Fibroblast of mammary gland (primary cell): ENCODE measurements around the gene KIF26A.

Source experiments
- DNase-seq: peaks from one replicate; pipeline ENCODE4 v3.0.0-alpha.2; 2010; ENCODE audit warnings: low read depth
- H3K4me3 ChIP-seq: 2 replicates; pipeline ENCODE4 v1.5.1; 2011; ENCODE audit warnings: low read depth, mild to moderate bottlenecking, low read length, moderate library complexity; ENCODE audit not compliant: control insufficient read depth
- CTCF ChIP-seq: conservative IDR thresholded peaks from 2 replicates; pipeline ENCODE4 v1.5.1; 2011; ENCODE audit warnings: low read depth, low read length, inconsistent platforms; ENCODE audit not compliant: control insufficient read depth, insufficient read depth

Gene KIF26A

GRCh38 chr14:104149278-104149595, 10.8 kb downstream of the KIF26A start:
- TF ChIP-seq CTCF = no peak
- H3K4me3 ChIP-seq = no peak overlapping the region
- no peak for DNase-seq

GRCh38 chr14:104149617-104150135, 11.3 kb downstream of the KIF26A start:
- no peak for DNase-seq
- H3K4me3 ChIP-seq = no peak overlapping the region
- no peak for TF ChIP-seq CTCF

DNA sequence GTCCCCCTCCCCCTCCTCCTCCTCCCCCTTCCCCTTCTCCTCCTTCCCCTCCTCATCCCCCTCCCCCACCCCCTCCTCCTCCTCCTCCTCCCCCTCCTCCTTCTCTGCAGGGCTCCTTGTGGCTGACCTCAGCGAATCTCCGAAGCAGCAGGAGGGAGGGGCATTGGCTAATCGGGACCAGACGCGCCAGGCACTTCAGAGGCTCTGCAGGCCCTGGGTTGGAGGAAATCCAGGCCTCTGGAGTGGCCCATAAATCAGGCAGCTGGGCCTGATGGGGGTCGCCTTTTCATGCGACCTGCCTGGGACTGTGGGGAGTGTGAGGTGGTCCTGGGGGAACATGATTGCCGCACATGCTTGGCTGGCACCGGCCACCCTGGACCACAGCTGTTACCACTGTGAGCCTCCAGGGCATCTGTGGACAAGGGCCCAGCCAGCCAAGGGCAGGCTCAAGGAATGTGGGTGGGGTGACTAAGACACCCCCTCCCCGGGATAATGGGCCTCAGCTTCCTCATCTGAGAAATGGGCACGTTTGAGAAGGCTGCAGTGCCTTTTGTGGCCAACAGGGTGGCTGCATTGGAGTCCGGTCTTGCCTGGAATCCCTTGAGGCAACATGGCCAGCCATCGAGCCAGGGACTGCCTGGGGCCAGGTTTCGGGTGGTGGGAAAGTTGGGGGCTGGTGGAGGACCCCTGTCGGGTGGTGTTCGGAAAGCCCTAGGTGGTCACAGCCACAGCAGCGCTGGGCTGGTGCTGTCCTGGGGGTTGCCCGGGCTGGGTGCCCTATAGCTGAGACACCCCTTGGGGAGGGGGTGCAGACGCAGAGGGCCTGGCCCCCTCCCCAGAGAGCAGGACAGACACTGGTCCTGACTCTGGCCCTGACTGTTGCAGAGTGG, 12.0 kb downstream of the KIF26A start:
- TF ChIP-seq CTCF = peak; percentile 29
- H3K4me3 ChIP-seq = no peak overlapping the region
- DNase-seq = peak; percentile 52

- TF ChIP-seq CTCF = no peak
- H3K4me3 ChIP-seq = no peak overlapping the region
- DNase-seq = no peak
Measured at GRCh38 chr14:104151026-104151381, 12.6 kb downstream of the KIF26A start.

DNA sequence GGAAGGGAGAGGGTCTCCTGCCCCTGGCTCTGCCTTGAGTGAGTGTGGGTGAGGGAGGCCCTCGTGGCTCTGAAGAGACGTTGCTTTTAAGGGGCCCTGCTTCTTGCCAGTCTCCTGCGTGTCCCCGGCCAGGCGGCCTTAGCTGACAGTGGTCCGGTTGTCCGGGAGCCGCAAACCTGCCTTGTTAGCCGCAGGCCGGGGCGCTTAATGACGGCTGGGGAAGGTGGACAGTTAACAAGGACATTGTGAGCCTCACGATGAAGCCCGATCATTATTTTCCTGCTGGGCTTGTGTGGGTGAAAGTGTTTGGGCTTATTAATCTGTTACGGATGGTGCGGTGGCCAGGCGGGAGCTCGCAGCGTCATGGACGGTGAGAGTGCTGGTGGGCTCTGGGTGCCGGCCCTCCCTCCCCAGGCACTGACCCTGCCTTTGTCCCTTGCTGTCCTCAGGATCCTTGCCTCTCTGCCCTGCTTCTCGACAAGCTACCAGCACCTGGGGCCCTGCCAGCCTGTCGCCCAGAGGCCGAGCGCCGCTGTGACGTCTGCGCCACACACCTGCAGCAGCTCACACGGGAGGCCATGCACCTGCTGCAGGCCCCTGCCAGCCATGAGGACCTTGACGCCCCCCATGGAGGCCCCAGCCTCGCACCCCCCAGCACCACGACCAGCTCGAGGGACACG, 13.3 kb downstream of the KIF26A start:
- no peak for TF ChIP-seq CTCF
- H3K4me3 ChIP-seq = no peak overlapping the region
- no peak for DNase-seq

GRCh38 chr14:104152246-104152575, 13.8 kb downstream of the KIF26A start:
- no peak for DNase-seq
- TF ChIP-seq CTCF = no peak
- H3K4me3 ChIP-seq = no peak overlapping the region
